CD4-positive, CD25-positive, alpha-beta regulatory T cell (primary cell): ENCODE data around the gene SEMA5A. TPM values are rescaled to one million over a fixed set of nuclear protein-coding genes. Genes with fewer than 3 reads are reported as not detected.
A peak's percentile ranks its signal among the peaks of the same experiment; 100 is the strongest.

Experiments
- ATAC-seq, 2 donors: fragments of 150-1000 bp; cut with Tn5 transposase; one replicate each; pipeline ENCODE4 v1.10.0; 2021; ENCODE audit warnings: low read depth in 2 of 2, moderate number of reproducible peaks in 2 of 2, moderate library complexity in 1 of 2
- DNase-seq, 3 donors: peaks; one replicate each; pipeline versions ENCODE4 v3.0.0 to v3.0.0-alpha.2; 2012 to 2022; ENCODE audit warnings: mixed read lengths in 1 of 3
- H3K27ac ChIP-seq: one replicate; pipeline ENCODE4 v1.7.0; 2013; ENCODE audit warnings: mild to moderate bottlenecking, low read length; ENCODE audit not compliant: insufficient read depth, poor library complexity, severe bottlenecking
- H3K27me3 ChIP-seq: one replicate; pipeline ENCODE4 v1.7.0; 2013; ENCODE audit warnings: low read length; ENCODE audit not compliant: control insufficient read depth, insufficient read depth
- H3K36me3 ChIP-seq: one replicate; pipeline ENCODE4 v1.7.0; 2013; ENCODE audit warnings: mild to moderate bottlenecking, low read length, moderate library complexity; ENCODE audit not compliant: control insufficient read depth, insufficient read depth
- H3K4me1 ChIP-seq: 2 replicates; pipeline ENCODE4 v1.7.0; 2013; ENCODE audit warnings: mild to moderate bottlenecking, low read length; ENCODE audit not compliant: insufficient read depth, control insufficient read depth, poor library complexity, severe bottlenecking
- H3K4me3 ChIP-seq: one replicate; pipeline ENCODE4 v1.7.0; 2013; ENCODE audit warnings: low read depth, mild to moderate bottlenecking, low read length, moderate library complexity
- H3K9me3 ChIP-seq, 2 experiments: 1 replicate in 1 of 2; 2 replicates in 1 of 2; pipeline ENCODE4 v1.7.0; 2013; ENCODE audit warnings: low read length in 2 of 2, mild to moderate bottlenecking in 1 of 2, moderate library complexity in 1 of 2; ENCODE audit not compliant: control insufficient read depth in 2 of 2
- H3K27ac Mint-ChIP-seq, 3 donors: one replicate each; pipeline ENCODE4 v1.8.0; 2020 to 2022; ENCODE audit warnings: mild to moderate bottlenecking in 3 of 3, mixed read lengths in 3 of 3, moderate library complexity in 2 of 3
- H3K27me3 Mint-ChIP-seq: one replicate; pipeline ENCODE4 v1.8.0; 2022; ENCODE audit warnings: mild to moderate bottlenecking, mixed read lengths
- H3K36me3 Mint-ChIP-seq: one replicate; pipeline ENCODE4 v1.8.0; 2020; ENCODE audit warnings: mixed read lengths
- H3K4me1 Mint-ChIP-seq, 4 donors: one replicate each; pipeline ENCODE4 v1.8.0; 2020 to 2022; ENCODE audit warnings: mixed read lengths in 4 of 4, mild to moderate bottlenecking in 1 of 4
- H3K4me3 Mint-ChIP-seq, 4 donors: one replicate each; pipeline ENCODE4 v1.8.0; 2020 to 2022; ENCODE audit warnings: mild to moderate bottlenecking in 4 of 4, mixed read lengths in 4 of 4, moderate library complexity in 3 of 4
- H3K9me3 Mint-ChIP-seq, 7 donors: one replicate each; pipeline ENCODE4 v1.8.0; 2020 to 2022; ENCODE audit warnings: mixed read lengths in 7 of 7, mild to moderate bottlenecking in 3 of 7, moderate library complexity in 2 of 7
- polyA plus RNA-seq, 4 donors: library from polyadenylated mRNA; unstranded; fragments of 300-500 nt; fragmentation: Illumina TruSeq; gene quantifications; one replicate each; pipeline ENCODE4 v1.2.3, GENCODE V29; 2021
- total RNA-seq: library from RNA; stranded (reverse); gene quantifications from one replicate; pipeline ENCODE4 v1.2.3, GENCODE V29; 2022

The SEMA5A gene
- total and polyA plus RNA-seq, 5 donors from 2014 or later, result 0.22 to 2.8 (median 0.31) TPM; not detected in 2

- no peak overlapping the region for H3K27ac ChIP-seq
- no peaks in the 10 kb centered on the region for H3K36me3 ChIP-seq
- ATAC-seq (no peak), DNase-seq (no peak)
- no peak overlapping the region for H3K4me3 Mint-ChIP-seq
- no peaks in the 10 kb centered on the region for H3K27me3 ChIP-seq
- H3K9me3 ChIP-seq, result no peaks in the 10 kb centered on the region
- H3K4me3 ChIP-seq, result no peak overlapping the region
- no peaks in the 10 kb centered on the region for H3K4me1 Mint-ChIP-seq
- H3K9me3 Mint-ChIP-seq, result peaks cover 3 to 9% (median 7%) of the 10 kb centered on the region in 7 donors
- no peaks in the 10 kb centered on the region for H3K27me3 Mint-ChIP-seq
- no peak overlapping the region for H3K27ac Mint-ChIP-seq
- H3K36me3 Mint-ChIP-seq, result no peaks in the 10 kb centered on the region
- H3K4me1 ChIP-seq, result no peaks in the 10 kb centered on the region
These were observed 207.8 kb downstream of the SEMA5A start for GRCh38 chr5:9337928-9338595.

- Histone ChIP-seq H3K4me3 (no peak overlapping the region), H3K27me3 (no peaks in the 10 kb centered on the region), H3K27ac (no peak overlapping the region), H3K36me3 (no peaks in the 10 kb centered on the region), H3K4me1 (no peaks in the 10 kb centered on the region), H3K9me3 (no peaks in the 10 kb centered on the region)
- DNase-seq (no peak), ATAC-seq (no peak)
- Mint-ChIP-seq H3K27ac (peak overlapping the region in 1 of 3 donors; percentile 75), H3K9me3 (peaks cover 3 to 14% (median 7%) of the 10 kb centered on the region in 7 donors), H3K36me3 (no peaks in the 10 kb centered on the region), H3K4me3 (no peak overlapping the region), H3K27me3 (no peaks in the 10 kb centered on the region), H3K4me1 (no peaks in the 10 kb centered on the region)
These were observed 209.9 kb downstream of the SEMA5A start for GRCh38 chr5:9335754-9336495.

- no peak overlapping the region for H3K4me3 Mint-ChIP-seq
- no peak overlapping the region for H3K4me3 ChIP-seq
- no peaks in the 10 kb centered on the region for H3K4me1 ChIP-seq
- H3K27ac ChIP-seq, result no peak overlapping the region
- no peaks in the 10 kb centered on the region for H3K27me3 Mint-ChIP-seq
- H3K4me1 Mint-ChIP-seq, result no peaks in the 10 kb centered on the region
- H3K27ac Mint-ChIP-seq, result no peak overlapping the region
- H3K9me3 ChIP-seq, result no peaks in the 10 kb centered on the region
- DNase-seq, result no peak
- no peaks in the 10 kb centered on the region for H3K36me3 Mint-ChIP-seq
- H3K27me3 ChIP-seq, result no peaks in the 10 kb centered on the region
- H3K36me3 ChIP-seq, result no peaks in the 10 kb centered on the region
- H3K9me3 Mint-ChIP-seq, result peaks cover 2 to 11% (median 5%) of the 10 kb centered on the region in 7 donors
- ATAC-seq, result no peak
These were observed 210.6 kb downstream of the SEMA5A start for GRCh38 chr5:9335269-9335668.

GRCh38 chr5:9332026-9332425 lies 213.8 kb downstream of the SEMA5A start:
- Mint-ChIP-seq H3K27ac (no peak overlapping the region), H3K9me3 (peaks cover 0 to 11% (median 5%) of the 10 kb centered on the region in 7 donors), H3K36me3 (no peaks in the 10 kb centered on the region), H3K27me3 (no peaks in the 10 kb centered on the region), H3K4me1 (no peaks in the 10 kb centered on the region), H3K4me3 (no peak overlapping the region)
- Histone ChIP-seq H3K27me3 (no peaks in the 10 kb centered on the region), H3K36me3 (no peaks in the 10 kb centered on the region), H3K27ac (no peak overlapping the region), H3K4me3 (no peak overlapping the region), H3K4me1 (no peaks in the 10 kb centered on the region), H3K9me3 (no peaks in the 10 kb centered on the region)
- ATAC-seq (no peak), DNase-seq (no peak)

GRCh38 chr5:9331372-9331771 lies 214.5 kb downstream of the SEMA5A start:
- ATAC-seq, result no peak

GRCh38 chr5:9329125-9329524 lies 216.8 kb downstream of the SEMA5A start:
- Histone ChIP-seq H3K27me3 (no peaks in the 10 kb centered on the region), H3K4me3 (no peak overlapping the region), H3K9me3 (no peaks in the 10 kb centered on the region), H3K4me1 (no peaks in the 10 kb centered on the region), H3K27ac (no peak overlapping the region), H3K36me3 (no peaks in the 10 kb centered on the region)
- no peaks in the 10 kb centered on the region for H3K36me3 Mint-ChIP-seq
- no peak for ATAC-seq
- H3K4me3 Mint-ChIP-seq, result no peak overlapping the region
- H3K27ac Mint-ChIP-seq, result no peak overlapping the region
- no peak for DNase-seq
- no peaks in the 10 kb centered on the region for H3K4me1 Mint-ChIP-seq
- H3K9me3 Mint-ChIP-seq, result peaks cover 2 to 10% (median 6%) of the 10 kb centered on the region in 7 donors
- H3K27me3 Mint-ChIP-seq, result no peaks in the 10 kb centered on the region

More at GRCh38 chr5:9331372-9331771, 214.5 kb downstream of the SEMA5A start:
- H3K4me1 ChIP-seq, result no peaks in the 10 kb centered on the region
- no peaks in the 10 kb centered on the region for H3K27me3 ChIP-seq
- Mint-ChIP-seq H3K27ac (no peak overlapping the region), H3K27me3 (no peaks in the 10 kb centered on the region), H3K9me3 (peaks cover 0 to 11% (median 5%) of the 10 kb centered on the region in 7 donors), H3K4me1 (no peaks in the 10 kb centered on the region), H3K4me3 (no peak overlapping the region), H3K36me3 (no peaks in the 10 kb centered on the region)
- no peak overlapping the region for H3K27ac ChIP-seq
- H3K9me3 ChIP-seq, result no peaks in the 10 kb centered on the region
- no peak overlapping the region for H3K4me3 ChIP-seq
- H3K36me3 ChIP-seq, result no peaks in the 10 kb centered on the region
- no peak for DNase-seq

- no peak for DNase-seq
- Histone ChIP-seq H3K27ac (no peak overlapping the region), H3K36me3 (no peaks in the 10 kb centered on the region), H3K27me3 (no peaks in the 10 kb centered on the region), H3K4me3 (no peak overlapping the region), H3K4me1 (no peaks in the 10 kb centered on the region), H3K9me3 (no peaks in the 10 kb centered on the region)
- H3K4me3 Mint-ChIP-seq, result no peak overlapping the region
- H3K9me3 Mint-ChIP-seq, result peaks cover 0 to 15% (median 4%) of the 10 kb centered on the region in 7 donors
- no peaks in the 10 kb centered on the region for H3K36me3 Mint-ChIP-seq
- no peak for ATAC-seq
- H3K27ac Mint-ChIP-seq, result no peak overlapping the region
- no peaks in the 10 kb centered on the region for H3K27me3 Mint-ChIP-seq
- no peaks in the 10 kb centered on the region for H3K4me1 Mint-ChIP-seq
These were observed 220.3 kb downstream of the SEMA5A start for GRCh38 chr5:9325549-9325948.
